Measurements from ENCODE around the gene CATSPER1.

CATSPER1 gene

DNA sequence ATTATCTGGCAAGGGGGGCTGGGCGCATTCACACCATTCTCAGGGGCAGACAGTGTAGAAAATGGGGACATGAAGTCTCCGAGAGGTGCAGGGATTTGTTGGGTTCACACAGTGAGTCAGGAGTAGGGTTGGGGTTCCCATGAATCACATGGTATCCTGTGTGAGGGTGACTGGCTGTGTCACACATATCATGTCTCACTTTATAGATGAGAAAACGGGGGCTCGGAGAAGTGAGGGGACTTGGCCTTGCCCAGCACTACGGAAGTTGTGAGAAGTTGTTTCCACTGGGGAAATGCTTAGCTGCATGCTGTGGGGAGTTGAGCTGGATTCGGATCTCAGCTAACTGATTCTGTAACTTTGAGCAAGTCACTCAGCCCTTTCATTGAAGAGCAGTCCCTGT lies 18.5 kb upstream of the CATSPER1 start:
- ChIA-PET CTCF (interaction anchor here (0.6 to 2.2 kb wide), 9 partner anchors 8 to 369 kb away, joined by 3 to 11 read pairs (median 6); partner anchors contain the start of genes FIBP and PACS1), POLR2A (interaction anchor here (0.8 to 1.3 kb wide), 3 partner anchors 23 to 154 kb away, joined by 3 to 5 read pairs (median 4); partner anchors contain the start of genes BANF1, CCDC85B and EIF1AD)
- TF ChIP-seq FOXM1 (IDR thresholded peaks at IDR 0.05; ENCODE audit: borderline replicate concordance) = no peak
- no peak for TF ChIP-seq ELF4 (IDR thresholded peaks at IDR 0.05)
- no peak for TF ChIP-seq FOXK2 (IDR thresholded peaks at IDR 0.05)
- TF ChIP-seq CTBP1 (IDR thresholded peaks at IDR 0.05; ENCODE audit: borderline replicate concordance) = no peak
- no peak for TF ChIP-seq BHLHE40 (IDR thresholded peaks at IDR 0.05; ENCODE audit: borderline replicate concordance)
- TF ChIP-seq ARNT (IDR thresholded peaks at IDR 0.05) = no peak
- TF ChIP-seq HDGF (IDR thresholded peaks at IDR 0.05; ENCODE audit: borderline replicate concordance) = no peak
- TF ChIP-seq TARDBP (IDR thresholded peaks at IDR 0.05) = no peak
- no peak for DNase-seq (ENCODE audit: extremely low spot score)

DNA sequence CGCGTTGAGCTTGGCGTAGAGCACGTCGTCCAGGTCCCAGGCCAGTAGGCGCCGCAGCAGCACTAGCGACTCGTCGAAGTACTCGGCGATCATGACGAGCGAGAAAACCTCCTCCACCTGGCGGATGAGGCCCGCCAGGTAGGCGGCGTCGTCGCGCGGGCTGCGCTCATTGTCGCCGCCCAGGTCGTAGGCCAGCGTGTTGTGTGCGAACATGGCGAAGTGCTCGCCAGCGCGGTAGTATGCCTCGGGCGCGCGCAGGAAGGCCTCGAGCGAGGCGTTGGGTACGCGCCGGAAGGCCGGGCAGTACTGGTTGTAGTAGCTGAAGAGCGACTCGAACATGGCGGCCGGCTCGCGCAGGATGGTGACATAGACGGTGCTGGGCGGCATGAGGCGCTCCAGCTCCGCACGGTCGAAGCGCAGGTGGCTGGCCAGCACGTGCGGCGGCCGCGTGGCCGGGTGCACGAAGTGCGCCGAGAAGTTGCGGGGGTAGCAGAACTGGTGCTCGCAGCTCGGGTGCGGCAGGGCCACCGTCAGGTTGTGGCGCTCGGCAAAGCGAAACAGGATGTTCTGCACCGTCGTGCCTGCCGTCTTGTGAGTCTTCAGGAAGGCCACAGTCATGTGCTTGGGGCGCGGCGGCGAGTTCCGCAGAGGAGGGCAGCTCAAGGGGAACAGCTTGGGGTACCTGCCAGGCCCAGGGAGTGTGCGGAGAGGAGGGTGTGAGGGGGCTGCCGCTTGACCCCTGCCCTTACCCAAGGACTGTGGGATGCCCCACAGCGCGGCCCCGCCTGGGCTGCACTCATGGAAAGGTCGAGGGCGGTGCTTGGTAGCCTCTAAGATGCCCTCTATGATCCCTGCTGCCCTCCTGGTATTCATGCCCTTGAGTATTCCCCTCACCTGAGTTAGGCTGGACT lies 17.0 kb upstream of the CATSPER1 start:
- CTCF ChIA-PET = interaction anchor here (0.5 to 1.0 kb wide), 2 partner anchors 8 to 683 kb away, joined by 3 to 4 read pairs; no protein-coding TSS in a partner anchor
- POLR2A ChIA-PET = interaction anchor here (0.9 to 1.5 kb wide), 2 partner anchors 9 to 41 kb away, joined by 3 read pairs; partner anchors contain the start of genes BANF1 and SF3B2
- TF ChIP-seq FOXA1 (IDR thresholded peaks at IDR 0.05) (no peak), BHLHE40 (IDR thresholded peaks at IDR 0.05; ENCODE audit: borderline replicate concordance) (no peak), L3MBTL2 (conservative IDR thresholded peaks at IDR 0.05) (no peak), FOXK2 (IDR thresholded peaks at IDR 0.05) (no peak), ZNF384 (IDR thresholded peaks at IDR 0.05) (no peak), ELF4 (IDR thresholded peaks at IDR 0.05) (no peak), SUZ12 (IDR thresholded peaks at IDR 0.05) (no peak), LEF1 (IDR thresholded peaks at IDR 0.05; ENCODE audit: borderline replicate concordance) (no peak)
- TF ChIP-seq, protein P1, sequence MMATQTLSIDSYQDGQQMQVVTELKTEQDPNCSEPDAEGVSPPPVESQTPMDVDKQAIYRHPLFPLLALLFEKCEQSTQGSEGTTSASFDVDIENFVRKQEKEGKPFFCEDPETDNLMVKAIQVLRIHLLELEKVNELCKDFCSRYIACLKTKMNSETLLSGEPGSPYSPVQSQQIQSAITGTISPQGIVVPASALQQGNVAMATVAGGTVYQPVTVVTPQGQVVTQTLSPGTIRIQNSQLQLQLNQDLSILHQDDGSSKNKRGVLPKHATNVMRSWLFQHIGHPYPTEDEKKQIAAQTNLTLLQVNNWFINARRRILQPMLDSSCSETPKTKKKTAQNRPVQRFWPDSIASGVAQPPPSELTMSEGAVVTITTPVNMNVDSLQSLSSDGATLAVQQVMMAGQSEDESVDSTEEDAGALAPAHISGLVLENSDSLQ (IDR thresholded peaks at IDR 0.05) = no peak
- no peak for DNase-seq (ENCODE audit: extremely low spot score)

DNA sequence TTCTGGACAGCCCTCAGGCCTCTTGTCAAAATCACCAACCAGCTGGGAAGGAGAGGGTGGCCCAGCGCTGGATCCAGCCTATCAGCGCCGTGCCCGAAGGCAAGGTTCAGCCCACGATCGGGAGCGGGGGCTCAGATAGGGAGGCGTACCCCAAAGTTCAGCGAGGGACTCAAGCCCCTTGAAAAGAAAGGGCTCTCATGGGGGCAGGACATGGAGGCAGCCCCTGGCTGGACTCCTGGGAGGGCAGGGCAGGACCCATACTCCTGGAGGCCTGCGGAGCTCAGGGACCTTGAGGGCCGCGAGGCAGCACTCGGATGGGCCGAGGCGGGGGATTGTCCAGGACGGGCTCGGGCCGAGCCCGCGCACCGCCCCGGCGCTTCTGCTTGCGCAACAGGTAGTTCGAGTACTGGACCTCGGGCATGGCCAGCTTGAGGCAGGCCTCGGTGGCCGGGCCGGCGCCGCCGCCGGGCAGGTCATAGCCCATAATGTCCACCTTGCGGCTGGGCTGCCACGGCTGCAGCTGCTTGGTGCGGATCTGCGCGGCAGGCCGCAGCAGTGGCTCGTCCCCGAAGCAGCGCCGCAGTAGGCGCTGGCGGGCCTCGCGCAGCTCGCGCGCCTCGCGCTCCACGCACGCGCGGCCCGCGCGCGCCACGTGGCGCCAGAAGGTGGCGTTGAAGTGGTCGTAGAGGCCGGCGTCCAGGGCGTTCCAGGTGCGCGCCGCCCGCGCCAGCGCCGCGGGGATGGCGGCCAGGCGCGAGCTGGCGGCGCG lies 16.1 kb upstream of the CATSPER1 start:
- DNase-seq (ENCODE audit: extremely low spot score) = no peak
- ChIA-PET CTCF (interaction anchor here (0.5 kb wide), 1 partner anchor 683 kb away, joined by 3 read pairs; no protein-coding TSS in a partner anchor), POLR2A (interaction anchor here (1.5 kb wide), 1 partner anchor 40 kb away, joined by 3 read pairs; the partner anchor contains the start of gene BANF1)
- TF ChIP-seq BHLHE40 (IDR thresholded peaks at IDR 0.05; ENCODE audit: borderline replicate concordance) (no peak), SUZ12 (IDR thresholded peaks at IDR 0.05) (no peak), FOXK2 (IDR thresholded peaks at IDR 0.05) (no peak), ARNT (IDR thresholded peaks at IDR 0.05) (no peak), SP1 (IDR thresholded peaks at IDR 0.05) (no peak), FOXM1 (IDR thresholded peaks at IDR 0.05; ENCODE audit: borderline replicate concordance) (no peak), NFRKB (IDR thresholded peaks at IDR 0.05) (no peak), TARDBP (IDR thresholded peaks at IDR 0.05) (no peak)

DNA sequence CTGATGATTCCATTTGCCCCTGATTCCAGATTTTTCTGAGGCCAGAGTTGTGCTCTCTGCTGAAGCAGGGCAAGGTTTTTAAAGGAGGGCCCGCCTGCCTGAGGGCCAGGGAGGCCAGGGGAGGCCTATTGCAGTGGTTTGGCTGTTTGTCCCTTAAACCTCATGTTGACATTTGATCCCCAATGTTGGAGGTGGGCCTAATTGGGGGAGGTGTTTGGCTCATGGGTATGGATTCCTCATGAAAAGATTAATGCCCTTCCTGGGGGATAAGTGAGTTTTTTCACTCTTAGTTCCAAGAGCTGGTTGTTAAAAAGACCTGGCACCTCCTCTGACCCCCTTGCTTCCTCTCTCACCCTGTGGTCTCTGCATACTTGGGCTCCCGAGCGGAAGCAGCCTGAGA lies 13.5 kb upstream of the CATSPER1 start:
- CTCF ChIA-PET = no interaction called here
- no peak for DNase-seq (ENCODE audit: extremely low spot score)
- no peak for TF ChIP-seq FOXM1 (IDR thresholded peaks at IDR 0.05; ENCODE audit: borderline replicate concordance)
- TF ChIP-seq SUZ12 (IDR thresholded peaks at IDR 0.05) = no peak
- TF ChIP-seq SP1 (IDR thresholded peaks at IDR 0.05) = no peak
- TF ChIP-seq LEF1 (IDR thresholded peaks at IDR 0.05; ENCODE audit: borderline replicate concordance) = no peak
- TF ChIP-seq ZNF384 (IDR thresholded peaks at IDR 0.05) = no peak
- no peak for TF ChIP-seq HDGF (IDR thresholded peaks at IDR 0.05; ENCODE audit: borderline replicate concordance)
- POLR2A ChIA-PET = interaction anchor here (1.4 kb wide), 1 partner anchor 12 kb away, joined by 3 read pairs; no protein-coding TSS in a partner anchor

DNA sequence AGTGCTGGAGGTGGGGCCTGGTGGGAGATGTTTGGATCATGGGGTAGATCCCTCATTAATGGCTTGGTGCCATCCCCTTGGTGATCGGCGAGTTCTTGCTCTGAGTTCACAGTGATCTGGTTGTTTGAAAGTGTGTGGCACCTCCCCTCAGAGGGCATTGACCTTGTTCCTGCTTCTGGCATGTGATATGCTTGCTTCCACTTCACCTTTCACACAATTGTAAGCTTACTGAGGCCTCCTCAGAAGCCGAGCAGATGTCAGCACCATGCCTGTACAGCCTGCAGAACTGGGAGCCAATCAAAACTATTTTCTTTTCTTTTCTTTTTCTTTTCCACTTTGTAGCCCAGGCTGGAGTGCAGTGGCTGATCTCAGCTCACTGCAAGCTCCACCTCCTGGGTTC lies 11.0 kb upstream of the CATSPER1 start:
- no peak for DNase-seq (ENCODE audit: extremely low spot score)
- TF ChIP-seq FOXK2 (IDR thresholded peaks at IDR 0.05) = no peak
- TF ChIP-seq CTBP1 (IDR thresholded peaks at IDR 0.05; ENCODE audit: borderline replicate concordance) = no peak
- TF ChIP-seq L3MBTL2 (conservative IDR thresholded peaks at IDR 0.05) = no peak
- no peak for TF ChIP-seq HDGF (IDR thresholded peaks at IDR 0.05; ENCODE audit: borderline replicate concordance)
- no peak for TF ChIP-seq NFRKB (IDR thresholded peaks at IDR 0.05)
- no peak for TF ChIP-seq FOXA1 (IDR thresholded peaks at IDR 0.05)
- TF ChIP-seq BHLHE40 (IDR thresholded peaks at IDR 0.05; ENCODE audit: borderline replicate concordance) = no peak
- no peak for TF ChIP-seq ZNF384 (IDR thresholded peaks at IDR 0.05)
- no peak for TF ChIP-seq LEF1 (IDR thresholded peaks at IDR 0.05; ENCODE audit: borderline replicate concordance)
- TF ChIP-seq ARNT (IDR thresholded peaks at IDR 0.05) = no peak
- TF ChIP-seq FOXM1 (IDR thresholded peaks at IDR 0.05; ENCODE audit: borderline replicate concordance) = no peak
- TF ChIP-seq SP1 (IDR thresholded peaks at IDR 0.05) = no peak
- TF ChIP-seq, protein P1 (IDR thresholded peaks at IDR 0.05) = no peak
- TF ChIP-seq SUZ12 (IDR thresholded peaks at IDR 0.05) = no peak
- no peak for TF ChIP-seq ELF4 (IDR thresholded peaks at IDR 0.05)
- ChIA-PET CTCF (interaction anchor here (2.6 kb wide), 1 partner anchor 8 kb away, joined by 10 read pairs; no protein-coding TSS in a partner anchor), POLR2A (no interaction called here)

DNA sequence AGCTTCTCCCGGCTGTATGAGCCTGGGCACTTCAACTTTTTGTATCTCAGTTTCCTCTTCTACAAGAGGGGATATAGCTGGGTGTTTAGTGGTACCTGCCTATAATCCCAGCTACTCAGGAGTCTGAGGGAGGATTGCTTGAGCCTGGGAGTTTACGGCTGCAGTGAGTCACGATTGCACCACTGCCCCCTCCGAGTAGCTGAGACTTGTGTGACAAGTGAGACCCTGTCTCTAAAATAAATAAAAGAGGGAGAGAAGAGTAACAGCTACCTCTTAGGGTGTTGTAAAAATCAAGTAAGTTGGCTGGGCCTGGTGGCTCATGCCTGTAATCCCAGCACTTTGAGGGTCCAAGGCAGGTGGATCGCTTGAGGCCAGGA lies 10.0 kb upstream of the CATSPER1 start:
- POLR2A ChIA-PET = interaction anchor here (1.4 to 1.7 kb wide), 2 partner anchors 9 to 16 kb away, joined by 4 to 7 read pairs; partner anchors contain the start of gene SF3B2
- no peak for DNase-seq (ENCODE audit: extremely low spot score)
- CTCF ChIA-PET = interaction anchor here (1.1 to 2.6 kb wide), 2 partner anchors 9 to 14 kb away, joined by 4 to 10 read pairs; no protein-coding TSS in a partner anchor
- TF ChIP-seq FOXK2 (IDR thresholded peaks at IDR 0.05) (no peak), SUZ12 (IDR thresholded peaks at IDR 0.05) (no peak), SP1 (IDR thresholded peaks at IDR 0.05) (no peak), HDGF (IDR thresholded peaks at IDR 0.05; ENCODE audit: borderline replicate concordance) (no peak), ARNT (IDR thresholded peaks at IDR 0.05) (no peak), LEF1 (IDR thresholded peaks at IDR 0.05; ENCODE audit: borderline replicate concordance) (no peak), ELF4 (IDR thresholded peaks at IDR 0.05) (no peak), NFRKB (IDR thresholded peaks at IDR 0.05) (no peak), L3MBTL2 (conservative IDR thresholded peaks at IDR 0.05) (no peak), FOXA1 (IDR thresholded peaks at IDR 0.05) (no peak), BHLHE40 (IDR thresholded peaks at IDR 0.05; ENCODE audit: borderline replicate concordance) (no peak), TARDBP (IDR thresholded peaks at IDR 0.05) (no peak), ZNF384 (IDR thresholded peaks at IDR 0.05) (no peak), FOXM1 (IDR thresholded peaks at IDR 0.05; ENCODE audit: borderline replicate concordance) (no peak), CTBP1 (IDR thresholded peaks at IDR 0.05; ENCODE audit: borderline replicate concordance) (no peak)
- TF ChIP-seq, protein P1 (IDR thresholded peaks at IDR 0.05) = no peak

All from HEK293T (cell line).